MV-4-11 (cell line): ENCODE results near the gene RFX3.

Source experiments
- DNase-seq: peaks from one replicate; lab custom pipeline; 2025; lab: John Stamatoyannopoulos, UW

RFX3 gene

DNA sequence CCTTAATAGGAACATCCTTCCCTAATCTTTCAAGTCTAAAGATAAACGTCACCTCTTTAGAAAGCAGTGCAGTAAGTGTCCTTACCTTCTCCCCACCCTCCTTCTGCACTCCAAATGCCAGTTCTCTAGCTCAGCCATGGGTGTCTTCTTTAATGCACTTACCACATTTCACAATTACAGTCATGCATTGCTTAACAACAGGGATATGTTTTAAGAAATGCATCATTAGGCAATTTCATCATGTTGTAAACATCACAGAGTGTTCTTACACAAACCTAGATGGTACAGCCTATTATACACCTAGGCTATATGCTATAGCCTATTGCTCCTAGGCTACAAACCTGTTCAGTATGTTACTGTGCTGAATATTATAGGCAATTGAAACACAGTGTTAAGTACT is 91.2 kb downstream of the RFX3 start:
- DNase-seq, result peak; percentile 82

DNA sequence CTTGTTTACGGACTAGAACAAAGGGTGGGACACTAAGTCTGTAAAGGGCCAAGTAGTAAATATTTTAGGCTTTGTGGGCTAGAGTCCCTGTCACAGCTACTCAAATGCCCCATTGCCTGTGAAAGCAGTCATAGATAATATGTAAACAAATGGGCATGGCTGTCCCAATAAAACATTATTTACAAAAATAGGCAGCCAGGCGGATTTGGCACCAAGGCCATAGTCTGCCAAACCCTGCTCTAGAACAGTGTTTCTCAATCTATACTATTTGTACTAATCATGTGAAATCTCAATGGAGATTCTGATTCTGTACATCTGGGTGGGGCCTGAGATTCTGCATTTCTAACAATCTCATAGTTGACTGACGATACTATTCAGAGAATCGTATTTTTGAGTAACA is 92.0 kb downstream of the RFX3 start:
- no peak for DNase-seq

DNA sequence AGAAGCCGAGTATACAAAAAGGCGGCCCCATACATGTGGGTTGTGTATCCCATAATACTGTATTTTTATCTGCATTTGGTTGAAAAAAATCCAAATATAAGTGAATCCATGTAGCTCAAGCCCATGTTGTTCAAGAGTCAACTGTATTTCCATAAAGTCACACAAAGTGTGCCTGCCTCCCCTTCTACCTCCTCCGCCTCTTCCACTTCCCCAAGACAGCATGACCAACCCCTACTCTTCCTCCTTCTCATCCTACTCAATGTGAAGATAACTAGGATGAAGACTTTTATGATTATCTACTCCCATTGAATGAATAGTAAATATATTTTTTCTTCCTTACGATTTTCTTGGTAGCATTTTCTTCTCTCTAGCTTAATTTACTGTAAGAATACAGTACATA is 92.7 kb downstream of the RFX3 start:
- no peak for DNase-seq

GRCh38 chr9:3431890-3432289 is 93.9 kb downstream of the RFX3 start:
- no peak for DNase-seq

- DNase-seq, result no peak
Measured at GRCh38 chr9:3419893-3420292, 105.9 kb downstream of the RFX3 start.

DNA sequence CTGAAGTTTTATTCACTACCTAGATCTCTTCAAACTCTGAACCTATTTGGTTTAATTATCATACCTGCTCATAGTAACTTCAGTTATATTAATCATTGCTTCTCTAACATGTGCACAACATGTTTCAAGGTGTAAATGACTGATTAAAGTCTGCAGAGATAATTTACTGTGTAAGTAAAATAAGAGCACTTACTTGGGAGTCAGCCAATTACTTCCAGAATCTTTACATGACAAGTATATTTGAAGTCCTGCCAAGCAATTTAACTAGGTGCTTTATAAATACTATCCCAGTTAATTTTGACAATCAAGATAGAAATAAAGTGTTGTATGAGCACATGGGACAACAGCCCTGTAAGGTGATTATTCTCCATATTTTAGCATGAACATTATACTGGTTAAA is 109.9 kb downstream of the RFX3 start:
- DNase-seq, result no peak

DNA sequence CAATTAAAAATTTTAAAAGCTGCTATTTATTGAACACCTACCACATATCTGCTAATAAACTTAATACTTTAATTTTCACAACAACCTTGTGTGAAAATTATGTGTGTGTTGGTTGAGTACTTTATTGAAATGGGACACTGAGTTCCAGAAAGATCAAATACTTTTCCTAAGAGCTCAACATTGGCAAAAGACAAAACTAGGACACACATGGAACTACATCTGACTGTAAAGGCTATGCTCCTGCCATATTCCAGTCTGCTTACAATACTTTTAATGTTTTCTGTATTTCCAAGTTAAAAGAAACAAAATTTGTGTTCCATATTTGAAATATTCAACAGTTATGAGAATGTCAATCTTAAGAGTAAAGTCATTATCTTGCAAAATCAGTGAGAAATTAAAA is 111.8 kb downstream of the RFX3 start:
- DNase-seq, result no peak

DNA sequence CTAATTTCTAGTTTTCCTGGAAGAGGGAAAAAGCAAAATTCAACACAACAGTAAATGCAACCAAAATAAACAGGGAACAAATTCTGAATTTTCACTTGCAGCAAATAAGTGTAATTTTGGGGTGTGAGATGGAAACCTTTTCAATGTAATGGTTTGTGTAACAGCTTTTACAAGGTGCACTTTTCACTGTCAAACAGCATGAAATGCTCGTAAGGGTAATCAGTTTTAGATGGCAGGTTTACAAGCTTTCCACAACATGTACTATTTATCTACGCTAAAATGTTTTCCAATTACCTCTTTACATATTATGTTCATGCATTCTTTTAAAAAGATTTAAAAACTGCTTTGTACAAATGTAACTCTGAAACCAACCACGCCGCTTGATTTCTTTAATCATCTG is 115.3 kb downstream of the RFX3 start:
- DNase-seq, result no peak

DNA sequence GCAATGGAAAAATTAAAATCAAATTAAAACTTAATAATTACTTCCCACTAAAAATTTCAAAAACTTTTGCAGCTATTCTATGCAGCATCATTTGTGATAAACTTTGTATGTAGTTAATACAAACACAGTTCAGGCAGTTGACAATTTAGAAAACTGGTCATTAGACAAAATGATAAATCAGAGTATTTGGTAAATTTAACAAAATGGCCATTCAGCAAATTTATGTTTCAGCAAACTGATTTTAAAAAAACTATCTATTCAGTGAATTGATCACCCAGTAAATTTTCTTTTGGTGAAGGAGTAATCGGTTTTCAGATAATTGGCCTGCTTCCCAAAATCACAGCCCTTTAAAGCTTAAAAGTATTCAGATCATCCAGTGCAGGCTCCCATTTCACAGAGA is 116.3 kb downstream of the RFX3 start:
- DNase-seq, result no peak

DNA sequence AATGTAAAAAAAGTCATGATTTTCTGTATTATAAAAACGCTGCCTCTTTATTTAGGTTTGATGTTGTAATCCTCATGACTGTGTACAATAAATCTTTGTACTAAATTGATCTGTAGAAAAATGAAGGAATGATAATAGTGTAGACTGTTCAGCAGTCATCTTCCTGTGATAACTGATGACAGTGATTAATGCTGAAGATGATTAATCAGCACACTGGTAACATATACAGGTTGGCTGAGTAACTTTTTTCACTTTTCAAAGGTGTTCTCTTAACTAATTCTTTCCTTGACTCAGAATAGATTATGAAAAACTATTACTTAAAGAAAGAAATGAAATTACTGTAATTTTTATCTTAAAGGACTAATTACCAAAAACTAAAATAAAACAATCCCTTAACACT is 122.5 kb downstream of the RFX3 start:
- no peak for DNase-seq

GRCh38 chr9:3401221-3401954 is 124.4 kb downstream of the RFX3 start:
- no peak for DNase-seq

DNA sequence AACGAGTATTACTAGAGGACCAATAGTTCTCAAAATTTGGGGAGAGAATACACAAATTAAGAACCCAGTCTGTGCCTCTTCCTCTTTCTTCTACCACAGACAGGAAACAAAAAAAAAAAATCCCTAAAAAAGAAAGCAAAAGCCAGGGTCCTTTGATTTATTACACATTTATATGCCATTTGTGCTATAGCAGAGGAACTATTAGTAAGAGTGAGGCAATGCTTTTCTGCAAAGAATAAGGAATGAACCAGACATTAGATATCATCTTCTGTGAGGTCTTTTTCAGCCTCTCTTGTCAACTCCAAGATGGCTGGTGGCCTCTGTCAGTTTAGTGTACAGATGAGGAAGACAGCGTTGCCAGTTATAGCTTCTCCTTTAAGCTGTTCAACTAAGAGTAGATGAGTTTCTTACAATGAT is 127.6 kb downstream of the RFX3 start:
- DNase-seq, result peak; percentile 93

DNA sequence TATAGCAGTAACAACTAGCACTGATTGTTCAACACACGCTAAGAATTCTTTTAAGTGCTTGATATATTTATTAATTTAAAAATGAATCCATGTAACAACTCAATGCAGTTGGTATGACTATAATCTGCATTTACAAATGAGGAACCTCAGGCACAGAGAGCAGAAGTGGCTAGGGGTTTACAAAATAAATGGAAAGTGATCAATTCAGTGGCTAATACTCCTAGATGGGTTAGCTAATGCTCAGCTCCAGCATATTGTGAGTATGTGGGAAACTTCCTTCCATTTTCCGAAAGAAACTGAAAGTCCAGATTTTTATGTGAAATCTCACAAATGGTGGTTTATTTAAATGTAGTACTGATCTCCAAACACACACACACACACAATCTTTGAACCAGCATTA is 128.0 kb downstream of the RFX3 start:
- DNase-seq, result peak; percentile 78

- no peak for DNase-seq
Measured at GRCh38 chr9:3391414-3391813, 134.4 kb downstream of the RFX3 start.

DNA sequence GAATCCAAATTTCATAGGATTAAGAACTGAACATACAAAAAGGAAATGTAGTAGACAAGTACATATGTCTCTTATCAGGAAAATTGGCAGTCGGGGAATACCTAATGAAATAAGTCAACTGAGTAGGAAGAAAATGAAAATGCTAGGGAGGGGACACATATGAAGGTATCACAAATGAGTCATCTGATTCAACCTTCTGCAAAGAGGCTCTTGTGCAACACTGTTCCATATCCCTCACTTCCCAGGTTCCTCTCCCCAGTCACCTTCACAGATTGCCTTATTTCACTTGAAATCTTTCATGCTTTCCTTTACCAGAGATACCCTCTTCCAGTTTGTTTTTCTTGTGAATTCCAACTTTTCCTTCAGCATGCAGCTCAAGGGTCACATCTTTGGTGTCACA is 139.0 kb downstream of the RFX3 start:
- DNase-seq, result no peak

DNA sequence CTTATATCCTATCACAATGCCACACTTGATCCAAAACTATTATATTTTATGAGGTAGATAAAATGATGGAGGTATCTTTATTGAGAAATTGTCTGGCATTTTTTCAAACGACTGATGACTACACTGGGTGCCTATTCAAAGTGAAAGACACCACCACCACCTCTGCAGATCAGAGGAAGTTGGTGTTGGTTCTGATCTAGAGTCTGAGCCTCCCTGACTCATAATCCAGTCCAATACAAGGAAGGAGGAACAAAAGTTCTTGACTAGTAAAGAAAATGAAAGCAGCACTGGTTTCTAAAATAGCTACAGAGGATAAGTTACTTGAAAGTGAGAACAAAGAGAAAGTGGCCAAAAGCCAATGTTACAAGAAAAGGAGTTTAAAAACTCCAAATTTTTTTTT is 139.9 kb downstream of the RFX3 start:
- peak; percentile 81 for DNase-seq

- no peak for DNase-seq
Measured at GRCh38 chr9:3371842-3372241, 154.0 kb downstream of the RFX3 start.

DNA sequence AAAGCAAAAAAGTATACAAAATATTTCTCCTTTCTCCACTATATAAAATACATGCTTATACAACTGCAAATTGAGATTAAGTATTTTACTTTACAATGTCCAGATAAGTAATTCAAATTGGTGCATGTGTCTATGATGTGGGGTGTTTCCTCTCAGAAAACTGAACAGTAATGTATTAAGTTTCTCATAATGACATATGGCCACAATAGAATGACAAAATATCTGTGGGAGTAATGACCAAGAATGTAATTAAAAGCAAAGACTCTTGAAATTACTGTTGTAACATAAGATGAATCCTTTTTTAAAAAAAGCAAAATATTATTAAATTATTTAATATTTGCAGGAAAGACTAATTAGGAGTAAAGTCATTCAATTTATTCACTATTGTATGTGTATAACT is 155.1 kb downstream of the RFX3 start:
- DNase-seq, result no peak

DNA sequence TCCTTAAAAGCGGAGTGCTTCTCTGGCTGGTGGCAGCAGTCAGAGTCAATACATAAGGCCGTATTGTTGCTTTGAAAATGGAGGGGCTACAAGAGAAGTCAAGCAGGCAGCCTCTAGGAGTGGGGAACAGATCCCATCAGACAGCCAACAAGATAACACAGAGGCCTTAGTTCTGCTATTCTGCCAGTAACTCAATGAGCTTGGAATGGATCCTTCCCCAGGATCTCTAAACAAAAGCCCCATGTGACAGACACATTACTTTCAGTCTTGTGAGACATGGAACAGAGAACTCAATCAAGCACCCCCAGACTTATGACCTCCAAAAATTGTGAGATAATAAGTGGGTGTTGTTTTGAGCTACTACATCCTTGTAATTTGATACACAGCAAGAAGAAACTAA is 158.6 kb downstream of the RFX3 start:
- DNase-seq, result no peak

GRCh38 chr9:3361689-3362392 is 164.0 kb downstream of the RFX3 start:
- DNase-seq, result no peak

- peak; percentile 76 for DNase-seq
Measured at GRCh38 chr9:3361116-3361515, 164.7 kb downstream of the RFX3 start.

GRCh38 chr9:3360245-3360644 is 165.6 kb downstream of the RFX3 start:
- no peak for DNase-seq

GRCh38 chr9:3359778-3360177 is 166.0 kb downstream of the RFX3 start:
- DNase-seq, result no peak
